ENCODE results near the gene SPZ1. TPM values are rescaled to one million over a fixed set of nuclear protein-coding genes. Genes with fewer than 3 reads are reported as not detected.

SPZ1 gene
- polyA plus RNA-seq, 2 of the 4 experiments (the other 2 are of a cell fraction): not detected

- no peaks in the 10 kb centered on the region for H3K9me3 ChIP-seq
- CTCF ChIA-PET: interaction anchor here (0.5 to 9.6 kb wide), 21 partner anchors 10 to 537 kb away, joined by 3 to 161 read pairs (median 4); no protein-coding TSS in a partner anchor
- H3K4me2 ChIP-seq: no peak overlapping the region
- H3K4me1 ChIP-seq: no peaks in the 10 kb centered on the region
- FAIRE-seq (no peak), ATAC-seq (no peak), DNase-seq (ENCODE audit: low read depth in 1 of 2, low spot score in 1 of 2) (peak in 1 of 2 experiments; percentile 18)
- POLR2A ChIA-PET: no interaction called here
- no peak overlapping the region for H3K4me3 ChIP-seq
- H3K27ac ChIP-seq: no peak overlapping the region
- WGBS (ENCODE audit: missing lambda C conversion rate): 57% methylated on average over 11 of the region's 11 CpGs
- TF ChIP-seq HOXB5 (CRISPR knock-in tag; IDR thresholded peaks at IDR 0.05): no peak
- no peak for TF ChIP-seq ATOH8 (CRISPR knock-in tag; IDR thresholded peaks at IDR 0.05; ENCODE audit: low read depth)
- no peak for TF ChIP-seq MAX (IDR thresholded peaks at IDR 0.05)
- TF ChIP-seq FOSB (CRISPR knock-in tag; IDR thresholded peaks at IDR 0.05): no peak
- TF ChIP-seq RARB (CRISPR knock-in tag; IDR thresholded peaks at IDR 0.05): no peak
- TF ChIP-seq ZFP36 (IDR thresholded peaks at IDR 0.05; ENCODE audit: borderline replicate concordance, partially characterized antibody): no peak
Measured at GRCh38 chr5:80308526-80308925, 11.3 kb upstream of the SPZ1 start.

- no peak for TF ChIP-seq EHMT2 (IDR thresholded peaks at IDR 0.05; ENCODE audit: low read depth)
- no peak for TF ChIP-seq CHD4 (IDR thresholded peaks at IDR 0.05; ENCODE audit: borderline replicate concordance)
- no peak for TF ChIP-seq MYC (IDR thresholded peaks at IDR 0.05; ENCODE audit: borderline replicate concordance, low read length)
- no peak overlapping the region for H3K4me3 ChIP-seq
- ChIA-PET POLR2A (no interaction called here), CTCF (interaction anchor here (1.1 to 9.6 kb wide), 4 partner anchors 213 to 226 kb away, joined by 4 to 161 read pairs (median 63); no protein-coding TSS in a partner anchor)
- FAIRE-seq (no peak), ATAC-seq (no peak; a peak in 1 of 6 replicates), DNase-seq (ENCODE audit: low read depth in 1 of 2, low spot score in 1 of 2) (no peak)
- H3K9me3 ChIP-seq: no peaks in the 10 kb centered on the region
- H3K4me2 ChIP-seq: no peak overlapping the region
- H3K27ac ChIP-seq: no peak overlapping the region
- H3K4me1 ChIP-seq: no peaks in the 10 kb centered on the region
- 57% methylated on average over 21 of the region's 34 CpGs for WGBS (ENCODE audit: missing lambda C conversion rate)
Measured at GRCh38 chr5:80309871-80310665, 9.7 kb upstream of the SPZ1 start.

- no peak for ATAC-seq
- ChIA-PET CTCF (interaction anchor here (1.0 to 2.0 kb wide), 3 partner anchors 223 to 232 kb away, joined by 3 to 7 read pairs (median 5); no protein-coding TSS in a partner anchor), POLR2A (no interaction called here)
- Histone ChIP-seq H3K27ac (no peak overlapping the region), H3K4me2 (no peak overlapping the region), H3K9me3 (no peaks in the 10 kb centered on the region), H3K4me3 (no peak overlapping the region), H3K4me1 (no peaks in the 10 kb centered on the region)
- TF ChIP-seq NPAS2 (CRISPR knock-in tag; IDR thresholded peaks at IDR 0.05; ENCODE audit: borderline replicate concordance): no peak
- no peak for TF ChIP-seq ZFP36 (IDR thresholded peaks at IDR 0.05; ENCODE audit: borderline replicate concordance, partially characterized antibody)
- no peak for TF ChIP-seq EP300 (IDR thresholded peaks at IDR 0.05)
- no peak for TF ChIP-seq HOXB5 (CRISPR knock-in tag; IDR thresholded peaks at IDR 0.05)
- TF ChIP-seq CHD2 (IDR thresholded peaks at IDR 0.05; ENCODE audit: low read length, partially characterized antibody): no peak
- TF ChIP-seq KDM1A (IDR thresholded peaks at IDR 0.05; ENCODE audit: low read depth): no peak
- TF ChIP-seq CBX8 (IDR thresholded peaks at IDR 0.05): no peak
- no peak for TF ChIP-seq CHD4 (IDR thresholded peaks at IDR 0.05; ENCODE audit: borderline replicate concordance)
- TF ChIP-seq SMC3 (IDR thresholded peaks at IDR 0.05): no peak
- no peak for TF ChIP-seq HMGXB4 (CRISPR knock-in tag; IDR thresholded peaks at IDR 0.05; ENCODE audit: borderline replicate concordance)
- TF ChIP-seq EHMT2 (IDR thresholded peaks at IDR 0.05; ENCODE audit: low read depth): no peak
- TF ChIP-seq CEBPB (IDR thresholded peaks at IDR 0.05): no peak
- TF ChIP-seq ELK1 (IDR thresholded peaks at IDR 0.05; ENCODE audit: low read depth, low read length): no peak
- no peak for TF ChIP-seq HDAC2 (IDR thresholded peaks at IDR 0.05)
- no peak for DNase-seq (ENCODE audit: low read depth in 1 of 2, low spot score in 1 of 2)
- WGBS (ENCODE audit: missing lambda C conversion rate): 30% methylated on average over 1 of the region's 1 CpG
- FAIRE-seq: no peak
Measured at GRCh38 chr5:80315244-80315643, 4.6 kb upstream of the SPZ1 start.

All from A549 (cell line).